ENCODE measurements around the gene CHST14.

The CHST14 gene

GRCh38 chr15:40489274-40490175 is 18.7 kb downstream of the CHST14 start:
- DNase-seq (ENCODE audit: low spot score): no peak

- peak; percentile 80 for DNase-seq (ENCODE audit: low spot score)
These were observed 22.5 kb downstream of the CHST14 start for GRCh38 chr15:40493089-40493840.

- no peak for DNase-seq (ENCODE audit: low spot score)
These were observed 24.7 kb downstream of the CHST14 start for GRCh38 chr15:40495516-40495915.

- no peak for DNase-seq (ENCODE audit: low spot score)
These were observed 27.6 kb downstream of the CHST14 start for GRCh38 chr15:40498418-40498817.

GRCh38 chr15:40498891-40499290 is 28.1 kb downstream of the CHST14 start:
- no peak for DNase-seq (ENCODE audit: low spot score)

- no peak for DNase-seq (ENCODE audit: low spot score)
These were observed 29.1 kb downstream of the CHST14 start for GRCh38 chr15:40499931-40500330.

- no peak for DNase-seq (ENCODE audit: low spot score)
These were observed 30.0 kb downstream of the CHST14 start for GRCh38 chr15:40500568-40501330.

- no peak for DNase-seq (ENCODE audit: low spot score)
These were observed 30.7 kb downstream of the CHST14 start for GRCh38 chr15:40501487-40501886.

- peak; percentile 62 for DNase-seq (ENCODE audit: low spot score)
These were observed 36.3 kb downstream of the CHST14 start for GRCh38 chr15:40506964-40507571.

- no peak for DNase-seq (ENCODE audit: low spot score)
These were observed 37.4 kb downstream of the CHST14 start for GRCh38 chr15:40508216-40508615.

GRCh38 chr15:40510201-40510600 is 39.4 kb downstream of the CHST14 start:
- no peak for DNase-seq (ENCODE audit: low spot score)

- DNase-seq (ENCODE audit: low spot score): no peak
These were observed 40.3 kb downstream of the CHST14 start for GRCh38 chr15:40511093-40511471.

- DNase-seq (ENCODE audit: low spot score): no peak
These were observed 40.8 kb downstream of the CHST14 start for GRCh38 chr15:40511472-40512133.

GRCh38 chr15:40512440-40512839 is 41.7 kb downstream of the CHST14 start:
- DNase-seq (ENCODE audit: low spot score): no peak

GRCh38 chr15:40513609-40514008 is 42.8 kb downstream of the CHST14 start:
- DNase-seq (ENCODE audit: low spot score): no peak

GRCh38 chr15:40516322-40516721 is 45.5 kb downstream of the CHST14 start:
- DNase-seq (ENCODE audit: low spot score): no peak

Data from CD4-positive, alpha-beta T cell treated with Interleukin-2 at 100 ng/mL for 4 hours (primary cell).